HEK293 (cell line): ENCODE measurements around the gene NEU1.

ENCODE experiments used
- CTCF ChIA-PET: fragments of 350-600 bp; formaldehyde crosslinking; extraction: SDS; loops from one replicate; lab custom pipeline; 2021; ENCODE audit warnings: antibody characterized with exemption; lab: Yijun Ruan, JAX
- POLR2A ChIA-PET: fragments of 300-600 bp; formaldehyde crosslinking; extraction: SDS; loops from one replicate; lab custom pipeline; 2020; ENCODE audit warnings: antibody characterized with exemption, inconsistent platforms; lab: Yijun Ruan, JAX
- H3K27ac ChIP-seq: fragments of 200-500 bp; sonication (Bioruptor generic); 2 replicates; pipeline ENCODE4 v1.5.1; 2014; ENCODE audit warnings: low read depth, low read length, control low read depth, inconsistent platforms; ENCODE audit errors: extremely low read depth
- H3K36me3 ChIP-seq, 2 experiments: fragments of 200-500 bp in 1 of 2; sonication (Bioruptor generic) in 1 of 2; 1 replicate in 1 of 2; 2 replicates in 1 of 2; pipeline ENCODE4 v1.5.1; 2014 to 2017; ENCODE audit warnings: inconsistent platforms in 2 of 2, low read length in 2 of 2; ENCODE audit not compliant: control insufficient read depth in 2 of 2, insufficient read depth in 1 of 2
- H3K4me1 ChIP-seq: fragments of 200-500 bp; sonication (Bioruptor generic); 2 replicates; pipeline ENCODE4 v1.5.1; 2014; ENCODE audit warnings: mild to moderate bottlenecking, low read length, inconsistent platforms; ENCODE audit not compliant: control insufficient read depth, insufficient read depth
- H3K4me3 ChIP-seq: 2 replicates; pipeline ENCODE4 v1.5.1; 2011; ENCODE audit warnings: low read depth, mild to moderate bottlenecking, control low read depth, low read length, moderate library complexity
- H3K9me3 ChIP-seq: fragments of 200-500 bp; sonication (Bioruptor generic); 2 replicates; pipeline ENCODE4 v1.5.1; 2014; ENCODE audit warnings: low read depth, low read length, inconsistent platforms; ENCODE audit not compliant: control insufficient read depth, insufficient read depth
- GFI1B ChIP-seq: fragments of 450-650 bp; formaldehyde crosslinking; IDR thresholded peaks from 2 replicates; pipeline ENCODE4 v1.5.1; 2016; ENCODE audit warnings: missing biosample characterization, missing genetic modification characterization
- IKZF3 ChIP-seq: fragments of 450-650 bp; IDR thresholded peaks from 2 replicates; pipeline ENCODE4 v1.5.0; 2018; ENCODE audit warnings: missing biosample characterization, mild to moderate bottlenecking, missing genetic modification characterization, moderate library complexity
- KLF16 ChIP-seq: fragments of 450-650 bp; formaldehyde crosslinking; IDR thresholded peaks from 2 replicates; pipeline ENCODE4 v1.5.1; 2017; ENCODE audit warnings: missing biosample characterization, missing genetic modification characterization
- KLF7 ChIP-seq: fragments of 450-650 bp; formaldehyde crosslinking; IDR thresholded peaks from 2 replicates; pipeline ENCODE4 v1.5.1; 2016; ENCODE audit warnings: missing biosample characterization, missing genetic modification characterization, borderline replicate concordance
- MEIS1 ChIP-seq: sonication (generic); formaldehyde crosslinking; IDR thresholded peaks from 2 replicates; pipeline ENCODE4 v1.8.1; 2022; ENCODE audit warnings: missing genetic modification reagents, mild to moderate bottlenecking, borderline replicate concordance
- MYNN ChIP-seq: fragments of 450-650 bp; formaldehyde crosslinking; IDR thresholded peaks from 2 replicates; pipeline ENCODE4 v1.5.1; 2016; ENCODE audit warnings: missing biosample characterization, missing genetic modification characterization, borderline replicate concordance
- PRDM2 ChIP-seq: fragments of 450-650 bp; formaldehyde crosslinking; IDR thresholded peaks from 2 replicates; pipeline ENCODE4 v1.5.1; 2016; ENCODE audit warnings: missing biosample characterization, missing genetic modification characterization, borderline replicate concordance
- ZBTB17 ChIP-seq: fragments of 450-650 bp; formaldehyde crosslinking; IDR thresholded peaks from 2 replicates; pipeline ENCODE4 v1.5.1; 2016; ENCODE audit warnings: missing biosample characterization, missing genetic modification characterization
- ZBTB6 ChIP-seq: fragments of 450-650 bp; formaldehyde crosslinking; IDR thresholded peaks from 2 replicates; pipeline ENCODE4 v1.5.1; 2017; ENCODE audit warnings: missing biosample characterization, missing genetic modification characterization
- ZNF19 ChIP-seq: fragments of 450-650 bp; formaldehyde crosslinking; IDR thresholded peaks from 2 replicates; pipeline ENCODE4; 2016; ENCODE audit warnings: missing biosample characterization, missing genetic modification characterization, low read depth
- ZNF202 ChIP-seq: fragments of 450-650 bp; formaldehyde crosslinking; IDR thresholded peaks from 2 replicates; pipeline ENCODE4 v1.5.1; 2016; ENCODE audit warnings: missing biosample characterization, missing genetic modification characterization, borderline replicate concordance
- ZNF280C ChIP-seq: fragments of 450-650 bp; formaldehyde crosslinking; IDR thresholded peaks from 2 replicates; pipeline ENCODE4 v1.5.1; 2016; ENCODE audit warnings: missing biosample characterization, missing genetic modification characterization
- ZNF426 ChIP-seq: fragments of 450-650 bp; formaldehyde crosslinking; IDR thresholded peaks from 2 replicates; pipeline ENCODE4 v1.5.1; 2017; ENCODE audit warnings: missing biosample characterization, missing genetic modification characterization, mild to moderate bottlenecking, inconsistent platforms, moderate library complexity
- ZNF544 ChIP-seq: fragments of 450-650 bp; formaldehyde crosslinking; IDR thresholded peaks from 2 replicates; pipeline ENCODE4 v1.5.0; 2017; ENCODE audit warnings: missing biosample characterization, missing genetic modification characterization
- ZNF548 ChIP-seq: fragments of 450-650 bp; formaldehyde crosslinking; IDR thresholded peaks from 2 replicates; pipeline ENCODE4 v1.5.1; 2016; ENCODE audit warnings: missing biosample characterization, missing genetic modification characterization
- ZNF701 ChIP-seq: fragments of 450-650 bp; formaldehyde crosslinking; IDR thresholded peaks from 2 replicates; pipeline ENCODE4 v1.5.1; 2016; ENCODE audit warnings: missing biosample characterization, missing genetic modification characterization
- ZSCAN5A ChIP-seq: fragments of 450-650 bp; formaldehyde crosslinking; IDR thresholded peaks from 2 replicates; pipeline ENCODE4 v1.5.1; 2016; ENCODE audit warnings: missing biosample characterization, missing genetic modification characterization
- TF ChIP-seq, protein P1 (sequence below): fragments of 450-650 bp; formaldehyde crosslinking; IDR thresholded peaks from 2 replicates; pipeline ENCODE4 v1.5.1; 2016; ENCODE audit warnings: missing biosample characterization, missing genetic modification characterization, low read depth
- TF ChIP-seq, protein P2 (sequence below): fragments of 450-650 bp; formaldehyde crosslinking; IDR thresholded peaks from 2 replicates; pipeline ENCODE4 v1.5.1; 2016; ENCODE audit warnings: missing biosample characterization, missing genetic modification characterization

The NEU1 gene

DNA sequence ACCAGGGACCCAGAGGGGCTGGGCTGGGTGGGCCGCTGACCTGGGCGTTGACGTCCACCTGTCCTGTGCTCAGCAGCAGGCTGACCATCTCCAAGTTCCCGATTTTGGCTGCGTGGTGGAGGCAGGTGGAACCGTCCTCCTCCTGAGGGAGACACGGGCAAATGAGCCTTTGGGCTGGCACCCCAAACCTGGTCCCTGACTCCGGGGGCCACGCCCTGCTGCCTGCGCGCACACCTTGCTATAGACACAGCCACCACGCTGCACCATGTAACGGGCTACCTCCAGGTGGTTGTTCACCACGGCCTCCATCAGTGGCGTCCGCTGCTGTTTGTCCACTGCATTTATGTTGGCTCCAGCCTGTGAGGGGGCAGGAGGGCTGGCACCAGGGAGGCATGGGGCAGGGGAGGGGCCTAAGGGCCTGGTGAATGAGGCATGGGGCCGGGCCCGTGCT lies 23.9 kb upstream of the NEU1 start (continued):
- TF ChIP-seq, protein P1, sequence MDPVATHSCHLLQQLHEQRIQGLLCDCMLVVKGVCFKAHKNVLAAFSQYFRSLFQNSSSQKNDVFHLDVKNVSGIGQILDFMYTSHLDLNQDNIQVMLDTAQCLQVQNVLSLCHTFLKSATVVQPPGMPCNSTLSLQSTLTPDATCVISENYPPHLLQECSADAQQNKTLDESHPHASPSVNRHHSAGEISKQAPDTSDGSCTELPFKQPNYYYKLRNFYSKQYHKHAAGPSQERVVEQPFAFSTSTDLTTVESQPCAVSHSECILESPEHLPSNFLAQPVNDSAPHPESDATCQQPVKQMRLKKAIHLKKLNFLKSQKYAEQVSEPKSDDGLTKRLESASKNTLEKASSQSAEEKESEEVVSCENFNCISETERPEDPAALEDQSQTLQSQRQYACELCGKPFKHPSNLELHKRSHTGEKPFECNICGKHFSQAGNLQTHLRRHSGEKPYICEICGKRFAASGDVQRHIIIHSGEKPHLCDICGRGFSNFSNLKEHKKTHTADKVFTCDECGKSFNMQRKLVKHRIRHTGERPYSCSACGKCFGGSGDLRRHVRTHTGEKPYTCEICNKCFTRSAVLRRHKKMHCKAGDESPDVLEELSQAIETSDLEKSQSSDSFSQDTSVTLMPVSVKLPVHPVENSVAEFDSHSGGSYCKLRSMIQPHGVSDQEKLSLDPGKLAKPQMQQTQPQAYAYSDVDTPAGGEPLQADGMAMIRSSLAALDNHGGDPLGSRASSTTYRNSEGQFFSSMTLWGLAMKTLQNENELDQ (tag by site-specific recombination) = no peak
- TF ChIP-seq, protein P2, sequence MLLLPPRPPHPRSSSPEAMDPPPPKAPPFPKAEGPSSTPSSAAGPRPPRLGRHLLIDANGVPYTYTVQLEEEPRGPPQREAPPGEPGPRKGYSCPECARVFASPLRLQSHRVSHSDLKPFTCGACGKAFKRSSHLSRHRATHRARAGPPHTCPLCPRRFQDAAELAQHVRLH (tag by site-specific recombination) = no peak
- TF ChIP-seq MEIS1 (CRISPR knock-in tag) = no peak
- TF ChIP-seq ZNF202 (tag by site-specific recombination) = no peak
- TF ChIP-seq KLF16 = no peak
- TF ChIP-seq GFI1B (tag by site-specific recombination) = no peak
- no peak for TF ChIP-seq ZNF544
- TF ChIP-seq ZNF701 (tag by site-specific recombination) = no peak
- no peak for TF ChIP-seq ZBTB17
- TF ChIP-seq PRDM2 (tag by site-specific recombination) = no peak

DNA sequence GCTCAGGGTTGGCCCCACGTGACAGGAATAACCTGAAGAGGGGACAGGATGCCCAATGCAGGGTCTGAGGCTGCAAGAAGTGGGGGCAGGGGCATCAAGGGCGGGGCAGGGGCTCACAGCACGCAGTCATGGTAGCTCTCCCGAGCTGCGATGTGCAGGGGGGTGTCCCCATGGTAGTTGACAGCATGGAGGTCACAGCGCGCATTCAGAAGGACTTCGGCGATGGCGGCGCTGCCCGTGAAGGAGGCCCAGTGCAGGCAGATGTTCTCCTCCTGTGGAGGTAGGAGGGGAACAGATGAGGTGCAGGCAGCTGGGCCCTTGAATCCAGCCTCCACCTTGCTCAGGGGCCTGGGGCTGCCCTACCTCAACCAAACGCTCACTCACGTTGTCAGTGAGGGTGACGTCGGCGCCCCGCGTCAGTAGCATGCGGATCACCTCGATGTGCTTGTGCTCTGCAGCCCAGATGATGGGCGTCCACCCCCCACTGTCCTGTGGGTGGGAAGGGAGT lies 22.0 kb upstream of the NEU1 start:
- Histone ChIP-seq H3K4me1 (no peaks in the 10 kb centered on the region), H3K4me3 (no peak overlapping the region), H3K27ac (no peak overlapping the region), H3K9me3 (no peaks in the 10 kb centered on the region), H3K36me3 (peaks cover 48 to 94% of the 10 kb centered on the region in 2 experiments)
- no peak for TF ChIP-seq ZNF426
- TF ChIP-seq ZSCAN5A (tag by site-specific recombination) = no peak
- CTCF ChIA-PET = interaction anchor here (0.6 to 1.7 kb wide), 2 partner anchors 115 to 203 kb away, joined by 3 to 5 read pairs; partner anchors contain the start of gene LY6G5C
- POLR2A ChIA-PET = interaction anchor here (0.7 to 1.4 kb wide), 2 partner anchors 16 to 22 kb away, joined by 3 to 6 read pairs; partner anchors contain the start of gene NEU1

DNA sequence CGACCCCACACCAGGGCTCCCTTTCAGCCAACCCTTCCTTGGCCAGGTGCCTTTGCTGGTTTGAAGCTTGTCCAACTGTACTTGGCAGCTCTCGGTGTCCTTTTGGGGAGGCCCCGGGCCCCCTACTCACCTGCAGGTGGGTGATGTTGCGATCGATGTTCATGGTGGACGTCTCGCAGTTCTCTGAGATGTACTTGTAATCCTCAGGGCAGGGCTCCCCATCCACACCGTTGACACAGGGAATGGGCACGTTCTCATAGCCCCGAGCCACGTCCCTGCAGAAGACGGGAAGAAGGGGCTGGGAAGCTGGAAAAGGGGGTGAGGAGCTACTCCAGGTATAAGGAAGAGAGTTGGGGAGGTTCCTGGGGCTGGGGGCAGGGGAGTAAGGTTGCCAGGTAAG lies 21.1 kb upstream of the NEU1 start:
- H3K9me3 ChIP-seq = no peaks in the 10 kb centered on the region
- ChIA-PET POLR2A (interaction anchor here (0.7 to 1.4 kb wide), 3 partner anchors 17 to 56 kb away, joined by 3 to 6 read pairs (median 3); partner anchors contain the start of genes HSPA1B and NEU1), CTCF (interaction anchor here (0.6 to 1.7 kb wide), 3 partner anchors 114 to 203 kb away, joined by 3 to 5 read pairs (median 4); partner anchors contain the start of gene LY6G5C)
- no peaks in the 10 kb centered on the region for H3K4me1 ChIP-seq
- no peak overlapping the region for H3K27ac ChIP-seq
- H3K4me3 ChIP-seq = no peak overlapping the region
- H3K36me3 ChIP-seq = peaks cover 44 to 87% of the 10 kb centered on the region in 2 experiments
- TF ChIP-seq ZNF548 (tag by site-specific recombination) (no peak), IKZF3 (tag by site-specific recombination) (no peak), ZBTB6 (no peak), ZNF280C (tag by site-specific recombination) (no peak), MYNN (tag by site-specific recombination) (no peak), KLF7 (tag by site-specific recombination) (no peak), ZNF19 (tag by site-specific recombination) (no peak)
